ENCODE results near the gene RAB33B. TPM values are rescaled to one million over a fixed set of nuclear protein-coding genes. Genes with fewer than 3 reads are reported as not detected.

RAB33B gene
- total and polyA plus RNA-seq, 9 of the 15 experiments (the other 6 are each of a cell fraction or from before 2014, with no cell fraction given): 1.7 to 3.7 (median 3.0) TPM

GRCh38 chr4:139451997-139452396 is 1.9 kb upstream of the RAB33B start (continued):
- TF ChIP-seq RBM34 (IDR thresholded peaks at IDR 0.05; ENCODE audit: borderline replicate concordance, insufficient read depth, low read length) (no peak), CHD2 (IDR thresholded peaks at IDR 0.05; ENCODE audit: low read depth, low read length) (no peak), CREM (IDR thresholded peaks at IDR 0.05; ENCODE audit: low read depth) (no peak), TAF1 (IDR thresholded peaks at IDR 0.05; ENCODE audit: control insufficient read depth, extremely low read depth, insufficient read depth, low read length, severe bottlenecking) (no peak), GABPB1 (CRISPR knock-in tag; IDR thresholded peaks at IDR 0.05) (no peak)

DNA sequence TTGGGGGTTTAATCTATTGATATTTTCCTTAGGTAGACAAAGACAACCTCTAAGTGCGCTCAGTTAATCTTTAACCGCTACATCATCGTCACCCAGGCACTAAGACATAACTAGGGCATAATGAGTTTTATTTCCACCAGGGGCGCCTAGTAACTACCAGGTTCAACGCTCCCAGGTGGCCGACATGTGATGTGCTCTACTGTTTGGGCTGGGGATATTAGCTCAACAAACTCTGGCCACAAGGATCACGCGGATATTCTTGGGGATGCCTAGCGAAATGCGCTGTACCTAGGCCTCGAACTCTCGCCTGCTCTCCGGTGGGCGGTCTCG is 915 bp upstream of the RAB33B start:
- intact Hi-C loops (cut with micrococcal nuclease): loop anchor here (2.0 to 5.0 kb wide), 2 partner anchors 36 to 371 kb away; no protein-coding TSS in a partner anchor
- peak in 1 of 4 experiments; percentile 65 for DNase-seq (ENCODE audit: extremely low read depth in 1 of 4, low spot score in 3 of 4)
- H3K9ac ChIP-seq (ENCODE audit: insufficient read depth in 1 of 2, low read depth in 2 of 2, low read length in 2 of 2): peak overlapping the region; percentile 82 to 99
- peaks cover 8% of the 10 kb centered on the region; the same call in 2 of the 3 replicates for H3K36me3 ChIP-seq (ENCODE audit: control insufficient read depth, insufficient read depth, low read length)
- no peaks in the 10 kb centered on the region for H3K9me1 ChIP-seq (ENCODE audit: control insufficient read depth, insufficient read depth, low read length)
- ChIA-PET CTCF (ENCODE audit: low intra/inter-chr PET ratio) (no interaction called here), POLR2A (interaction anchor here (0.7 to 2.4 kb wide), 9 partner anchors 9 to 541 kb away, joined by 3 to 10 read pairs (median 3); no protein-coding TSS in a partner anchor)
- H2AFZ ChIP-seq (ENCODE audit: low read depth, low read length): peak overlapping the region; percentile 88
- peak overlapping the region; percentile 88 for H3K27ac ChIP-seq (ENCODE audit: extremely low read depth, low read depth, low read length)
- peaks cover 44% of the 10 kb centered on the region for H3K79me2 ChIP-seq (ENCODE audit: control insufficient read depth, insufficient read depth, low read length)
- H3K9me3 ChIP-seq (replicated peaks; ENCODE audit: control insufficient read depth, insufficient read depth, low read depth, low read length): no peaks in the 10 kb centered on the region; the same call in 1 of the 2 replicates
- peak overlapping the region; percentile 53 for H3K4me3 ChIP-seq
- no peaks in the 10 kb centered on the region for H4K20me1 ChIP-seq (replicated peaks; ENCODE audit: control insufficient read depth, insufficient read depth, low read length)
- peaks cover 19 to 28% of the 10 kb centered on the region in 2 experiments for H3K4me1 ChIP-seq (replicated peaks in 1 of 2; ENCODE audit: control insufficient read depth in 2 of 2, insufficient read depth in 2 of 2, low read length in 2 of 2)
- H3K27me3 ChIP-seq (ENCODE audit: control insufficient read depth in 2 of 2, insufficient read depth in 2 of 2, low read length in 2 of 2): no peaks in the 10 kb centered on the region
- BruUV-seq (replicated peaks): TSS peak; percentile 67
- peak; percentile 68 for ATAC-seq
- in situ Hi-C loops (cut with MboI): no loop called here
- peak overlapping the region; percentile 92 for H3K4me2 ChIP-seq (ENCODE audit: insufficient read depth, low read length)
- no peak for FAIRE-seq
- under 1% methylated on average over 15 of the region's 15 CpGs for WGBS (ENCODE audit: insufficient coverage, low coverage, missing lambda C conversion rate)
- TF ChIP-seq DPF2 (IDR thresholded peaks at IDR 0.05) (peak; percentile 48), CTCF (IDR thresholded peaks at IDR 0.05 in 2 of 3, conservative IDR thresholded peaks at IDR 0.05 in 1 of 3; ENCODE audit: insufficient read depth in 2 of 3, low read depth in 1 of 3, low read length in 3 of 3) (peak; percentile 57 to 75 (median 75)), RAD51 (IDR thresholded peaks at IDR 0.05; ENCODE audit: borderline replicate concordance, low read depth) (peak; percentile 31; the same call in 1 of the 2 replicates), FOXK1 (CRISPR knock-in tag; IDR thresholded peaks at IDR 0.05; ENCODE audit: borderline replicate concordance) (no peak), ZC3H4 (CRISPR knock-in tag; IDR thresholded peaks at IDR 0.05; ENCODE audit: borderline replicate concordance) (0 out of 2 replicates have a peak, but pooled peaks have one; percentile 19), SPI1 (IDR thresholded peaks at IDR 0.05; ENCODE audit: borderline replicate concordance, low read depth, low read length) (no peak), SOX6 (IDR thresholded peaks at IDR 0.05) (0 out of 2 replicates have a peak, but pooled peaks have one; percentile 15), TEAD1 (CRISPR knock-in tag; IDR thresholded peaks at IDR 0.05) (peak in 1 of 2 experiments; percentile 91; a peak in 1 of 4 replicates)
- TF ChIP-seq, protein P1, sequence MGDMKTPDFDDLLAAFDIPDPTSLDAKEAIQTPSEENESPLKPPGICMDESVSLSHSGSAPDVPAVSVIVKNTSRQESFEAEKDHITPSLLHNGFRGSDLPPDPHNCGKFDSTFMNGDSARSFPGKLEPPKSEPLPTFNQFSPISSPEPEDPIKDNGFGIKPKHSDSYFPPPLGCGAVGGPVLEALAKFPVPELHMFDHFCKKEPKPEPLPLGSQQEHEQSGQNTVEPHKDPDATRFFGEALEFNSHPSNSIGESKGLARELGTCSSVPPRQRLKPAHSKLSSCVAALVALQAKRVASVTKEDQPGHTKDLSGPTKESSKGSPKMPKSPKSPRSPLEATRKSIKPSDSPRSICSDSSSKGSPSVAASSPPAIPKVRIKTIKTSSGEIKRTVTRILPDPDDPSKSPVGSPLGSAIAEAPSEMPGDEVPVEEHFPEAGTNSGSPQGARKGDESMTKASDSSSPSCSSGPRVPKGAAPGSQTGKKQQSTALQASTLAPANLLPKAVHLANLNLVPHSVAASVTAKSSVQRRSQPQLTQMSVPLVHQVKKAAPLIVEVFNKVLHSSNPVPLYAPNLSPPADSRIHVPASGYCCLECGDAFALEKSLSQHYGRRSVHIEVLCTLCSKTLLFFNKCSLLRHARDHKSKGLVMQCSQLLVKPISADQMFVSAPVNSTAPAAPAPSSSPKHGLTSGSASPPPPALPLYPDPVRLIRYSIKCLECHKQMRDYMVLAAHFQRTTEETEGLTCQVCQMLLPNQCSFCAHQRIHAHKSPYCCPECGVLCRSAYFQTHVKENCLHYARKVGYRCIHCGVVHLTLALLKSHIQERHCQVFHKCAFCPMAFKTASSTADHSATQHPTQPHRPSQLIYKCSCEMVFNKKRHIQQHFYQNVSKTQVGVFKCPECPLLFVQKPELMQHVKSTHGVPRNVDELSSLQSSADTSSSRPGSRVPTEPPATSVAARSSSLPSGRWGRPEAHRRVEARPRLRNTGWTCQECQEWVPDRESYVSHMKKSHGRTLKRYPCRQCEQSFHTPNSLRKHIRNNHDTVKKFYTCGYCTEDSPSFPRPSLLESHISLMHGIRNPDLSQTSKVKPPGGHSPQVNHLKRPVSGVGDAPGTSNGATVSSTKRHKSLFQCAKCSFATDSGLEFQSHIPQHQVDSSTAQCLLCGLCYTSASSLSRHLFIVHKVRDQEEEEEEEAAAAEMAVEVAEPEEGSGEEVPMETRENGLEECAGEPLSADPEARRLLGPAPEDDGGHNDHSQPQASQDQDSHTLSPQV (IDR thresholded peaks at IDR 0.05): peak; percentile 73

Data from K562 (cell line).